DLD1 (cell line): ENCODE measurements around the gene FAR2.
"Not testable (repeated sequence)": the region's sequence is repeated elsewhere in the genome, so short reads cannot be mapped to it uniquely, and the experiment has no call there.

Experiments used
- in situ Hi-C: cut with HindIII; loops from 2 replicates; pipeline ENCODE4 v1.10.0; 2017; ENCODE audit warnings: low sequenced_read_pairs

The FAR2 gene

GRCh38 chr12:29273178-29273843, 124.2 kb downstream of the FAR2 start:
- in situ Hi-C loops: no loop called here

GRCh38 chr12:29275834-29276233, 126.8 kb downstream of the FAR2 start:
- in situ Hi-C loops: no loop called here

- in situ Hi-C loops: no loop called here
Observed at GRCh38 chr12:29277231-29277630, 128.2 kb downstream of the FAR2 start.

- in situ Hi-C loops: no loop called here
Observed at GRCh38 chr12:29278673-29279420, 129.8 kb downstream of the FAR2 start.

- in situ Hi-C loops: no loop called here
Observed at GRCh38 chr12:29281371-29282005, 132.4 kb downstream of the FAR2 start.

- in situ Hi-C loops: no loop called here
Observed at GRCh38 chr12:29282031-29282816, 133.1 kb downstream of the FAR2 start.

- in situ Hi-C loops: no loop called here
Observed at GRCh38 chr12:29283969-29284700, 135.1 kb downstream of the FAR2 start.

GRCh38 chr12:29286081-29286790, 137.2 kb downstream of the FAR2 start:
- in situ Hi-C loops: no loop called here

- in situ Hi-C loops: no loop called here
Observed at GRCh38 chr12:29287622-29288021, 138.5 kb downstream of the FAR2 start.

GRCh38 chr12:29288031-29288430, 139.0 kb downstream of the FAR2 start:
- in situ Hi-C loops: no loop called here

GRCh38 chr12:29290475-29290874, 141.4 kb downstream of the FAR2 start:
- in situ Hi-C loops: not testable (repeated sequence)

GRCh38 chr12:29291226-29291625, 142.1 kb downstream of the FAR2 start:
- in situ Hi-C loops: no loop called here

GRCh38 chr12:29299633-29300032, 150.6 kb downstream of the FAR2 start:
- in situ Hi-C loops: no loop called here

- in situ Hi-C loops: no loop called here
Observed at GRCh38 chr12:29301114-29301513, 152.0 kb downstream of the FAR2 start.

- in situ Hi-C loops: no loop called here
Observed at GRCh38 chr12:29304388-29304787, 155.3 kb downstream of the FAR2 start.

GRCh38 chr12:29306266-29306665, 157.2 kb downstream of the FAR2 start:
- in situ Hi-C loops: no loop called here

GRCh38 chr12:29306682-29307081, 157.6 kb downstream of the FAR2 start:
- in situ Hi-C loops: no loop called here

GRCh38 chr12:29309320-29309902, 160.3 kb downstream of the FAR2 start:
- in situ Hi-C loops: no loop called here

- in situ Hi-C loops: no loop called here
Observed at GRCh38 chr12:29310899-29311298, 161.8 kb downstream of the FAR2 start.

- in situ Hi-C loops: no loop called here
Observed at GRCh38 chr12:29314416-29314815, 165.3 kb downstream of the FAR2 start.
